ENCODE measurements around the gene CST3. TPM values are rescaled to one million over a fixed set of nuclear protein-coding genes. Genes with fewer than 3 reads are reported as not detected.
A peak's percentile ranks its signal among the peaks of the same experiment; 100 is the strongest.

Gene CST3
- total and polyA plus RNA-seq, 2 of the 8 experiments (the other 6 are each of a cell fraction or from before 2014, with no cell fraction given), result 53.2 to 184 TPM

- no peak overlapping the region for H3K9ac ChIP-seq (replicated peaks in 1 of 4; ENCODE audit: extremely low read depth in 1 of 4, low read depth in 3 of 4, low read length in 3 of 4)
- H3K23me2 ChIP-seq (ENCODE audit: low read depth, low read length), result no peaks in the 10 kb centered on the region
- no peak overlapping the region for H2BK20ac ChIP-seq (ENCODE audit: low read length)
- no peak overlapping the region for H4K8ac ChIP-seq (ENCODE audit: extremely low read depth, insufficient read depth, low read length)
- H3K79me1 ChIP-seq (ENCODE audit: low read depth, low read length), result no peaks in the 10 kb centered on the region
- no peak overlapping the region for H3K4ac ChIP-seq (replicated peaks; ENCODE audit: insufficient read length, low read depth, low read length)
- no peaks in the 10 kb centered on the region for H3K27me3 ChIP-seq (replicated peaks in 1 of 4; ENCODE audit: control insufficient read depth in 3 of 4, extremely low read depth in 1 of 4, insufficient read depth in 3 of 4, low read length in 3 of 4)
- peak in 1 of 2 experiments; percentile 29 for DNase-seq (ENCODE audit: low read depth in 1 of 2, low spot score in 2 of 2)
- H2BK12ac ChIP-seq (ENCODE audit: low read depth, low read length), result no peak overlapping the region
- H4K5ac ChIP-seq (ENCODE audit: insufficient read length, low read depth, low read length), result no peak overlapping the region
- H3K27ac ChIP-seq (ENCODE audit: low read depth, low read length), result no peak overlapping the region
- no peak overlapping the region for H2BK15ac ChIP-seq (ENCODE audit: low read length)
- no peak for TF ChIP-seq TEAD4 (IDR thresholded peaks at IDR 0.05; ENCODE audit: low read depth, low read length)
- TF ChIP-seq RNF2 (IDR thresholded peaks at IDR 0.05; ENCODE audit: borderline replicate concordance, low read depth, low read length, missing control alignments, poor library complexity, severe bottlenecking), result no peak
- no peak for TF ChIP-seq TAF1 (IDR thresholded peaks at IDR 0.05; ENCODE audit: low read depth, low read length)
- H2AK5ac ChIP-seq (ENCODE audit: low read depth, low read length), result no peak overlapping the region
- no peak overlapping the region for H2BK5ac ChIP-seq (ENCODE audit: low read depth, low read length)
- no peak overlapping the region for H3K4me3 ChIP-seq (ENCODE audit: extremely low read depth in 1 of 4, insufficient read depth in 2 of 4, low read depth in 3 of 4, low read length in 4 of 4)
- H3K23ac ChIP-seq (ENCODE audit: insufficient read length), result no peak overlapping the region
- WGBS, 2 experiments (ENCODE audit: extremely low coverage in 1 of 2, insufficient coverage in 1 of 2, insufficient read length in 1 of 2, insufficient replicate concordance in 2 of 2, low coverage in 1 of 2, low lambda C conversion rate in 2 of 2, missing lambda C conversion rate in 1 of 2), result 80% methylated on average over 6 of the region's 6 CpGs; no CpG with 5 or more reads in 1 of the 2 experiments
- FAIRE-seq, result no peak
- H3K9me3 ChIP-seq (ENCODE audit: insufficient read depth in 2 of 2, low read depth in 1 of 2, low read length in 1 of 2), result no peaks in the 10 kb centered on the region
- ChIA-PET CTCF (ENCODE audit: partially characterized antibody) (interaction anchor here (1.4 to 1.5 kb wide), 2 partner anchors 14 to 16 kb away, joined by 4 read pairs; no protein-coding TSS in a partner anchor), POLR2A (ENCODE audit: partially characterized antibody) (no interaction called here)
- no peak overlapping the region for H3K4me2 ChIP-seq (ENCODE audit: insufficient read depth in 1 of 2, low read depth in 2 of 2, low read length in 2 of 2)
- H4K20me1 ChIP-seq (replicated peaks in 1 of 2; ENCODE audit: control insufficient read depth in 1 of 2, insufficient read depth in 2 of 2, low read length in 2 of 2), result no peaks in the 10 kb centered on the region
- no peaks in the 10 kb centered on the region for H3K36me3 ChIP-seq (ENCODE audit: control insufficient read depth in 2 of 4, insufficient read depth in 4 of 4, low read length in 3 of 4)
- H3K4me1 ChIP-seq (replicated peaks in 1 of 4; ENCODE audit: control insufficient read depth in 3 of 4, insufficient read depth in 4 of 4, low read length in 3 of 4), result no peaks in the 10 kb centered on the region
- H3K79me2 ChIP-seq (ENCODE audit: control insufficient read depth in 1 of 2, insufficient read depth in 2 of 2, low read length in 2 of 2), result no peaks in the 10 kb centered on the region
- no peak overlapping the region for H3K56ac ChIP-seq (replicated peaks; ENCODE audit: insufficient read length, low read depth, low read length)
- H3K14ac ChIP-seq (ENCODE audit: insufficient read length), result no peak overlapping the region
- H2BK120ac ChIP-seq (replicated peaks; ENCODE audit: low read depth, low read length), result no peak overlapping the region
- H3K18ac ChIP-seq (ENCODE audit: extremely low read depth, low read length), result no peak overlapping the region; the same call in 1 of the 2 replicates
- H2AFZ ChIP-seq (ENCODE audit: low read length), result no peak overlapping the region
- no peak overlapping the region for H4K91ac ChIP-seq (replicated peaks; ENCODE audit: insufficient read length, low read length)
Observed at GRCh38 chr20:23684261-23684660, 46.5 kb upstream of the CST3 start.

Data from H1 (cell line).